ENCODE results near the gene SLC6A4.

- TF ChIP-seq CTCF (IDR thresholded peaks at IDR 0.05 in 8 of 11, conservative IDR thresholded peaks at IDR 0.05 in 3 of 11), result no peak
- TF ChIP-seq POLR2A (IDR thresholded peaks at IDR 0.05), result no peak
- TF ChIP-seq POLR2AphosphoS5 (IDR thresholded peaks at IDR 0.05), result no peak
Measured at GRCh38 chr17:30244853-30245385, 9.4 kb upstream of the SLC6A4 start.

All from spleen (tissue), 7 donors.